Gastrocnemius medialis (tissue), 4 donors: ENCODE results near the gene GPR32.

Source experiments
- CTCF ChIP-seq, 5 experiments: fragments of 450-650 bp in 3 of 5; fragments of 200-600 bp in 2 of 5; sonication (generic) in 2 of 5; IDR thresholded peaks in 4 of 5; conservative IDR thresholded peaks in 1 of 5; 1 replicate in 4 of 5; 2 replicates in 1 of 5; pipeline ENCODE4 v1.5.1; 2016 to 2019; ENCODE audit warnings: antibody characterized with exemption in 5 of 5, mild to moderate bottlenecking in 3 of 5, moderate library complexity in 3 of 5
- POLR2A ChIP-seq, 2 donors: fragments of 450-650 bp; IDR thresholded peaks; one replicate each; pipeline ENCODE4 v1.6.1; 2017; ENCODE audit warnings: antibody characterized with exemption in 2 of 2, mild to moderate bottlenecking in 2 of 2, moderate library complexity in 2 of 2

- TF ChIP-seq CTCF (IDR thresholded peaks at IDR 0.05 in 4 of 5, conservative IDR thresholded peaks at IDR 0.05 in 1 of 5), result no peak
- no peak for TF ChIP-seq POLR2A (IDR thresholded peaks at IDR 0.05)
These were observed 20.3 kb upstream of the GPR32 start for GRCh38 chr19:50750010-50750409.
